K562 (cell line): ENCODE data around the gene MAPKAPK2. TPM values are rescaled to one million over a fixed set of nuclear protein-coding genes. Genes with fewer than 3 reads are reported as not detected.

ENCODE experiments used
- ATAC-seq: fragments of 200-7000 bp; cut with Tn5 transposase; 3 replicates; pipeline ENCODE4 v1.9.1; 2020; ENCODE audit warnings: moderate library complexity
- BruUV-seq: library from RNA; stranded (reverse); fragments of 400-500 nt; replicated peaks from 2 replicates; lab custom pipeline; 2021; lab: Mats Ljungman, UMichigan
- CTCF ChIA-PET: fragments of 300-600 bp; formaldehyde crosslinking; extraction: SDS; loops from one replicate; lab custom pipeline; 2021; ENCODE audit warnings: low intra/inter-chr PET ratio; lab: Yijun Ruan, JAX
- POLR2A ChIA-PET: fragments of 300-600, 350-650 bp; sonication (Branson Sonifier 250); formaldehyde crosslinking; extraction: SDS; loops from one replicate; lab custom pipeline; 2021; ENCODE audit warnings: antibody characterized with exemption, inconsistent platforms; lab: Yijun Ruan, JAX
- DNase-seq, 4 experiments: peaks; one replicate each; pipeline versions ENCODE4 v3.0.0 to v3.0.0-alpha.2; 2011 to 2018; ENCODE audit warnings: low spot score in 3 of 4, mixed read lengths in 3 of 4; ENCODE audit errors: extremely low read depth in 1 of 4
- FAIRE-seq: peaks from 2 replicates; lab custom pipeline; 2011; peaks lifted over from hg19 to GRCh38; lab: Jason Lieb, UNC
- H2AFZ ChIP-seq: 2 replicates; pipeline ENCODE4 v1.6.0; 2011; ENCODE audit warnings: low read depth, low read length, control low read depth, inconsistent platforms
- H3K27ac ChIP-seq: fragments of 200-600 bp; 3 replicates; pipeline ENCODE4 v1.8.0; 2011; ENCODE audit warnings: low read depth, mild to moderate bottlenecking, control low read depth, inconsistent platforms, low read length, moderate library complexity, mixed read lengths; ENCODE audit errors: extremely low read depth
- H3K27me3 ChIP-seq, 2 experiments: fragments of 300-600 bp in 1 of 2; 2 replicates in 1 of 2; 3 replicates in 1 of 2; pipeline versions ENCODE4 v1.6.0 to v1.8.0; 2011; ENCODE audit warnings: inconsistent platforms in 2 of 2, low read length in 2 of 2, mild to moderate bottlenecking in 1 of 2, mixed read lengths in 1 of 2, moderate library complexity in 1 of 2; ENCODE audit not compliant: control insufficient read depth in 2 of 2, insufficient read depth in 2 of 2
- H3K36me3 ChIP-seq: fragments of 300-600 bp; 3 replicates; pipeline ENCODE4 v1.8.0; 2011; ENCODE audit warnings: mild to moderate bottlenecking, low read length, inconsistent platforms; ENCODE audit not compliant: control insufficient read depth, insufficient read depth
- H3K4me1 ChIP-seq, 2 experiments: fragments of 200-600 bp in 1 of 2; replicated peaks in 1 of 2; 2 replicates in 1 of 2; 3 replicates in 1 of 2; pipeline versions ENCODE4 v1.5.1 to v1.8.0; 2011; ENCODE audit warnings: inconsistent platforms in 2 of 2, low read length in 2 of 2, mild to moderate bottlenecking in 1 of 2, mixed read lengths in 1 of 2, moderate library complexity in 1 of 2; ENCODE audit not compliant: control insufficient read depth in 2 of 2, insufficient read depth in 2 of 2
- H3K4me2 ChIP-seq: 2 replicates; pipeline ENCODE4 v1.6.1; 2011; ENCODE audit warnings: low read length, control low read depth, inconsistent platforms, mixed read lengths; ENCODE audit not compliant: insufficient read depth
- H3K4me3 ChIP-seq: fragments of 200-600 bp; sonication (generic), shearing (Covaris generic); 2 replicates; pipeline ENCODE4 v1.5.1; 2016; ENCODE audit warnings: control low read depth, inconsistent platforms
- H3K79me2 ChIP-seq: fragments of 200-600 bp; 3 replicates; pipeline ENCODE4 v1.8.0; 2011; ENCODE audit warnings: low read length, inconsistent platforms; ENCODE audit not compliant: control insufficient read depth, insufficient read depth
- H3K9ac ChIP-seq, 2 experiments: 2 replicates each; pipeline versions ENCODE4 v1.6.0 to v1.6.1; 2011; ENCODE audit warnings: low read depth in 2 of 2, low read length in 2 of 2, control low read depth in 1 of 2, inconsistent platforms in 1 of 2, mild to moderate bottlenecking in 1 of 2, mixed read lengths in 1 of 2; ENCODE audit not compliant: insufficient read depth in 1 of 2
- H3K9me1 ChIP-seq: one replicate; pipeline ENCODE4 v1.6.0; 2011; ENCODE audit warnings: inconsistent platforms, mild to moderate bottlenecking, low read length, moderate library complexity; ENCODE audit not compliant: control insufficient read depth, insufficient read depth
- H3K9me3 ChIP-seq: replicated peaks from 2 replicates; pipeline ENCODE4 v1.5.1; 2011; ENCODE audit warnings: low read depth, low read length, inconsistent platforms; ENCODE audit not compliant: control insufficient read depth, insufficient read depth
- H4K20me1 ChIP-seq: replicated peaks from 2 replicates; pipeline ENCODE4 v1.6.1; 2011; ENCODE audit warnings: low read length, inconsistent platforms, mixed read lengths; ENCODE audit not compliant: control insufficient read depth, insufficient read depth
- ATF7 ChIP-seq: fragments of 450-650 bp; IDR thresholded peaks from 2 replicates; pipeline ENCODE4 v1.7.1; 2014; ENCODE audit warnings: mild to moderate bottlenecking, moderate library complexity
- ILK ChIP-seq: fragments of 450-650 bp; IDR thresholded peaks from 2 replicates; pipeline ENCODE4 v1.6.1; 2016; ENCODE audit warnings: missing genetic modification characterization, low read depth, mild to moderate bottlenecking, missing compliant biosample characterization, moderate library complexity, borderline replicate concordance
- PML ChIP-seq: IDR thresholded peaks from 2 replicates; pipeline ENCODE4 v1.6.1; 2012; ENCODE audit warnings: low read length, inconsistent platforms
- POLR2B ChIP-seq: fragments of 450-650 bp; IDR thresholded peaks from 2 replicates; pipeline ENCODE4 v1.6.1; 2018; ENCODE audit warnings: low read depth; ENCODE audit not compliant: partially characterized antibody
- ZNF280A ChIP-seq: fragments of 450-650 bp; IDR thresholded peaks from 2 replicates; pipeline ENCODE4 v1.6.1; 2018; ENCODE audit warnings: mild to moderate bottlenecking, low read depth; ENCODE audit not compliant: partially characterized antibody
- ZNF609 ChIP-seq: sonication (generic); formaldehyde crosslinking; IDR thresholded peaks from 2 replicates; pipeline ENCODE4 v1.8.1; 2023; ENCODE audit warnings: missing genetic modification reagents, mild to moderate bottlenecking, borderline replicate concordance
- WGBS: fragments of 100-300 bp; shearing (Covaris generic); methylation state at CpG from one replicate; pipeline ENCODE4 v1.1.6; 2016; ENCODE audit warnings: low coverage, mixed read lengths; ENCODE audit not compliant: insufficient coverage; ENCODE audit errors: missing lambda C conversion rate; 5-methylcytosine and 5-hydroxymethylcytosine counted together
- in situ Hi-C: fragments of 300-500 bp; cut with MboI; formaldehyde crosslinking; loops from 4 replicates; pipeline ENCODE4 v1.15.0; 2018; ENCODE audit warnings: inconsistent platforms, mixed read lengths
- intact Hi-C: fragments of 100-400 bp; cut with micrococcal nuclease; formaldehyde crosslinking; loops from 2 replicates; pipeline ENCODE4 v1.14.2; 2022
- polyA plus RNA-seq, 8 experiments: library from polyadenylated mRNA; depleted of rRNA in 4 of 8; stranded (reverse) in 5 of 8; unstranded in 3 of 8; fragments of >200 nt; fragmentation: Nextera tagmentation in 2 of 8; fragmentation: Illumina TruSeq in 1 of 8; extraction: Ambion mirVana in 2 of 8; extraction: Trizol in 1 of 8; gene quantifications; 2 replicates each; pipeline versions ENCODE4 v1.2.1 to v1.2.3, GENCODE V29; 2011 to 2014; ENCODE audit warnings: inconsistent platforms in 1 of 8, missing spikeins in 1 of 8
- total RNA-seq, 7 experiments: library from RNA; depleted of rRNA in 6 of 7; stranded (reverse); fragments of >200 nt in 6 of 7; fragmentation: Illumina TruSeq in 2 of 7; extraction: Trizol in 2 of 7; gene quantifications; 2 replicates each; pipeline versions ENCODE4 v1.2.1 to v1.2.3, GENCODE V29; 2011 to 2021; ENCODE audit warnings: low replicate concordance in 1 of 7

Gene MAPKAPK2
- total and polyA plus RNA-seq, 9 of the 15 experiments (the other 6 are each of a cell fraction or from before 2014, with no cell fraction given), result 0.63 to 94.2 (median 52.1) TPM

GRCh38 chr1:206698011-206698410, 13.3 kb downstream of the MAPKAPK2 start (continued):
- TF ChIP-seq ZNF609 (no peak), ZNF280A (no peak)

GRCh38 chr1:206699000-206699586, 14.4 kb downstream of the MAPKAPK2 start:
- no peak for DNase-seq
- Histone ChIP-seq H3K4me1 (peaks cover 0 to 9% of the 10 kb centered on the region in 2 experiments; a peak in 3 of 5 replicates), H3K27me3 (no peaks in the 10 kb centered on the region)
- TF ChIP-seq PML (no peak), ATF7 (no peak), ILK (tag) (no peak), POLR2B (no peak)
- TF ChIP-seq, all 486 proteins: peak for 0
- intact Hi-C loops, result no loop called here
- no peaks in the 10 kb centered on the region for H3K9me1 ChIP-seq
- FAIRE-seq (no peak), ATAC-seq (no peak)
- H3K27ac ChIP-seq, result no peak overlapping the region
- peak overlapping the region in 1 of 2 experiments; percentile 39; a peak in 1 of 4 replicates for H3K9ac ChIP-seq
- peaks cover 62% of the 10 kb centered on the region for H4K20me1 ChIP-seq
- CTCF ChIA-PET, result no interaction called here
- in situ Hi-C loops, result no loop called here
- peaks cover 97% of the 10 kb centered on the region for H3K79me2 ChIP-seq
- H3K9me3 ChIP-seq, result no peaks in the 10 kb centered on the region
- TSS peak; percentile 7 for BruUV-seq
- H3K36me3 ChIP-seq, result peaks cover 26% of the 10 kb centered on the region; the same call in 2 of the 3 replicates
- no peak overlapping the region for H3K4me3 ChIP-seq
- no peak overlapping the region for H3K4me2 ChIP-seq
- 70% methylated on average over 7 of the region's 7 CpGs for WGBS
- H2AFZ ChIP-seq, result no peak overlapping the region
- POLR2A ChIA-PET, result interaction anchor here (1.1 to 10.6 kb wide), 2 partner anchors 9 to 11 kb away, joined by 6 to 130 read pairs; no protein-coding TSS in a partner anchor
